Activated B cell treated with CpG ODN at 0.5 μM for 24 hours (primary cell): ENCODE data around the gene OVCA2. TPM values are rescaled to one million over a fixed set of nuclear protein-coding genes. Genes with fewer than 3 reads are reported as not detected.
A peak's percentile ranks its signal among the peaks of the same experiment; 100 is the strongest.

Experiments
- ATAC-seq: fragments of 200-7000 bp; cut with Tn5 transposase; one replicate; pipeline ENCODE4 v1.10.0; 2021; ENCODE audit warnings: low read depth, mild to moderate bottlenecking, moderate library complexity
- CTCF ChIA-PET: fragments of 350-600 bp; sonication (Branson Sonifier 250); formaldehyde crosslinking; loops from one replicate; lab custom pipeline; 2021; ENCODE audit warnings: antibody characterized with exemption; lab: Charles Lee
- POLR2A ChIA-PET: fragments of 350-600 bp; sonication (Branson Sonifier 250); formaldehyde crosslinking; loops from one replicate; lab custom pipeline; 2021; ENCODE audit warnings: antibody characterized with exemption; lab: Charles Lee
- DNase-seq: peaks from one replicate; pipeline ENCODE4 v3.0.0; 2022
- H3K27ac Mint-ChIP-seq: one replicate; pipeline ENCODE4 v1.8.0; 2020; ENCODE audit warnings: mixed read lengths
- H3K27me3 Mint-ChIP-seq: one replicate; pipeline ENCODE4 v1.8.0; 2021; ENCODE audit warnings: mixed read lengths
- H3K36me3 Mint-ChIP-seq: one replicate; pipeline ENCODE4 v1.8.0; 2021; ENCODE audit warnings: low read depth, mixed read lengths
- H3K4me1 Mint-ChIP-seq: one replicate; pipeline ENCODE4 v1.8.0; 2021; ENCODE audit warnings: mixed read lengths
- H3K4me3 Mint-ChIP-seq: one replicate; pipeline ENCODE4 v1.8.0; 2020; ENCODE audit warnings: mild to moderate bottlenecking, mixed read lengths
- H3K9me3 Mint-ChIP-seq: one replicate; pipeline ENCODE4 v1.8.0; 2020; ENCODE audit warnings: mixed read lengths
- CTCF ChIP-seq: fragments of 200-600 bp; IDR thresholded peaks from one replicate; pipeline ENCODE4 v1.8.0; 2022; ENCODE audit warnings: antibody characterized with exemption, mild to moderate bottlenecking
- intact Hi-C: fragments of 100-400 bp; cut with micrococcal nuclease; formaldehyde crosslinking; loops from one replicate; pipeline ENCODE4 v1.15.1; 2024
- total RNA-seq: library from RNA; stranded (reverse); gene quantifications from 2 replicates; pipeline ENCODE4 v1.2.3, GENCODE V29; 2022

Gene OVCA2
- total RNA-seq, 1 donor from 2014 or later, result 29.4 TPM

GRCh38 chr17:2061441-2061958, 19.7 kb downstream of the OVCA2 start:
- Mint-ChIP-seq H3K36me3 (peaks cover 34% of the 10 kb centered on the region), H3K27me3 (no peaks in the 10 kb centered on the region), H3K9me3 (no peaks in the 10 kb centered on the region), H3K4me1 (peaks cover 48% of the 10 kb centered on the region), H3K27ac (no peak overlapping the region), H3K4me3 (no peak overlapping the region)
- TF ChIP-seq CTCF, result no peak
- DNase-seq (no peak), ATAC-seq (no peak)
- ChIA-PET CTCF (no interaction called here), POLR2A (interaction anchor here (24.5 kb wide), 1 partner anchor 27 kb away, joined by 449 read pairs; no protein-coding TSS in a partner anchor)
- intact Hi-C loops, result no loop called here

- intact Hi-C loops, result no loop called here
- H3K4me1 Mint-ChIP-seq, result peaks cover 46% of the 10 kb centered on the region
- peaks cover 40% of the 10 kb centered on the region for H3K36me3 Mint-ChIP-seq
- H3K4me3 Mint-ChIP-seq, result no peak overlapping the region
- no peak overlapping the region for H3K27ac Mint-ChIP-seq
- no peaks in the 10 kb centered on the region for H3K27me3 Mint-ChIP-seq
- no peaks in the 10 kb centered on the region for H3K9me3 Mint-ChIP-seq
- ATAC-seq (no peak), DNase-seq (no peak)
- no peak for TF ChIP-seq CTCF
- ChIA-PET POLR2A (interaction anchor here (24.5 kb wide), 1 partner anchor 26 kb away, joined by 449 read pairs; no protein-coding TSS in a partner anchor), CTCF (no interaction called here)
Observed at GRCh38 chr17:2062571-2063183, 20.9 kb downstream of the OVCA2 start.

DNA sequence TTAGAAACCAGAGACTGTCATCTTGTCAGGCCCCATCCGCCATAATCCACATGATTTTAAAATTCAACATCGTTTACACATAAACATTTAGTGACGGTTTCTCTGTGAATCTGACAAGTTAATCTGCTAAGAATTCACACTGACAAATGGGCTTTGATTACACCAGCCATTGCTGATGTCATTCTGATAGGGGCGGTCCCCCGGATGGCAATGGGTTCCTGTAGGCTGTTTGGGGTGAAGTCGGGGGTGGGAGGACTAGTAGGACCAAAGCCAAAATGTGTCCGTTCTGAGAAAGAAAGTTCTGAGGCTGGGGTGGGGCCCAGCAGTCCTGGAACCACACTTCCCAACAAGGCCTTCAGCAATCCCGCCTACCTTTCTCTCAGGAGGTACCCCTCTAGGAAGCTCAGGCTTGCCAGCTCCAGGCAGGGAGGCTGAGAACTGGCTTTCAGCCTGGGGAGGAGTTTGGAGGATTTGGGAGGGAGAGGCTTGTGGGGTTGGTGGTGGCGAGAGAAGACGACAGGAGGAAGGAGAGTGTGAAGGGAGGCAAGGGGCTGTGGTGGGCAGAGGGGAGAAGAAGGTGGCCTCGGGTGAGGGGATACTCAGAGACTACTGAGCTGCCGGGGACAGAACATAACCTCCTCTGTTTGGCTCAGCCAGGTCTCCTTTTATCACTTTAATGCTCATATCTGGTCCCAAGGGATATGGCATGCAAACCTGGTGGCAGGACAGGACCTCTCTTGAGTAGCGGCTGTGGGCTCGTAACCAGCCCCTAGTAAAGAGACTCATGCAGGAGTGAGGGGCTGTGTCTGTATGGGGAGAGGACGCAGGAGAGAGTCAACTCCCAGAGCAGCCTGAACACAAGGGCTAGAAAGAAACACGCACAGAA, 21.7 kb downstream of the OVCA2 start:
- ATAC-seq (peak; percentile 11), DNase-seq (no peak)
- H3K9me3 Mint-ChIP-seq, result no peaks in the 10 kb centered on the region
- ChIA-PET CTCF (interaction anchor here (1.2 to 2.7 kb wide), 2 partner anchors 9 to 118 kb away, joined by 3 to 16 read pairs; partner anchors contain the start of gene HIC1), POLR2A (interaction anchor here (24.5 kb wide), 1 partner anchor 25 kb away, joined by 449 read pairs; no protein-coding TSS in a partner anchor)
- peak overlapping the region; percentile 36 for H3K4me3 Mint-ChIP-seq
- peak overlapping the region; percentile 16 for H3K27ac Mint-ChIP-seq
- peaks cover 44% of the 10 kb centered on the region for H3K36me3 Mint-ChIP-seq
- intact Hi-C loops, result loop anchor here (1.0 to 2.0 kb wide), 2 partner anchors 26 to 73 kb away; no protein-coding TSS in a partner anchor
- TF ChIP-seq CTCF, result no peak
- H3K27me3 Mint-ChIP-seq, result no peaks in the 10 kb centered on the region
- H3K4me1 Mint-ChIP-seq, result peaks cover 45% of the 10 kb centered on the region

- Mint-ChIP-seq H3K4me3 (peak overlapping the region; percentile 67), H3K9me3 (no peaks in the 10 kb centered on the region), H3K4me1 (peaks cover 50% of the 10 kb centered on the region), H3K27ac (peak overlapping the region; percentile 16), H3K27me3 (no peaks in the 10 kb centered on the region), H3K36me3 (peaks cover 47% of the 10 kb centered on the region)
- ChIA-PET POLR2A (interaction anchor here (1.2 to 24.5 kb wide), 2 partner anchors 8 to 24 kb away, joined by 4 to 449 read pairs; no protein-coding TSS in a partner anchor), CTCF (interaction anchor here (0.8 to 2.7 kb wide), 3 partner anchors 9 to 118 kb away, joined by 3 to 16 read pairs (median 3); partner anchors contain the start of gene HIC1)
- no peak for TF ChIP-seq CTCF
- DNase-seq (no peak), ATAC-seq (peak; percentile 21)
- intact Hi-C loops, result loop anchor here (1.0 to 2.0 kb wide), 2 partner anchors 25 to 73 kb away; no protein-coding TSS in a partner anchor
Observed at GRCh38 chr17:2064147-2064489, 22.3 kb downstream of the OVCA2 start.
